OCI-LY1 (cell line): Measurements from ENCODE around the gene CLEC5A.

Source experiments
- H2AFZ ChIP-seq: fragments of 200-600 bp; sonication (generic), shearing (Covaris generic); 2 replicates; pipeline ENCODE4 v1.6.0; 2014; ENCODE audit warnings: antibody characterized with exemption, mild to moderate bottlenecking, low read length
- H3F3A ChIP-seq: fragments of 200-600 bp; sonication (generic), shearing (Covaris generic); 2 replicates; pipeline ENCODE4 v1.6.0; 2014; ENCODE audit warnings: mild to moderate bottlenecking, antibody characterized with exemption, low read length, moderate library complexity; ENCODE audit not compliant: insufficient read depth
- H3K27ac ChIP-seq: fragments of 200-600 bp; sonication (generic); 2 replicates; pipeline ENCODE4 v1.5.1; 2014; ENCODE audit warnings: low read length, mixed run types, mild to moderate bottlenecking, low read depth; ENCODE audit not compliant: poor library complexity, severe bottlenecking
- H3K27me3 ChIP-seq: fragments of 200-600 bp; sonication (generic); 2 replicates; pipeline ENCODE4 v1.6.0; 2014; ENCODE audit warnings: antibody characterized with exemption, mild to moderate bottlenecking, low read length, moderate library complexity; ENCODE audit not compliant: insufficient read depth
- H3K36me3 ChIP-seq: fragments of 200-600 bp; sonication (generic); 2 replicates; pipeline ENCODE4 v1.6.1; 2014; ENCODE audit warnings: mild to moderate bottlenecking, antibody characterized with exemption, low read length, moderate library complexity, mixed read lengths; ENCODE audit not compliant: insufficient read depth
- H3K4me1 ChIP-seq: fragments of 200-600 bp; sonication (generic); 2 replicates; pipeline ENCODE4 v1.5.1; 2014; ENCODE audit warnings: mild to moderate bottlenecking, low read length, moderate library complexity; ENCODE audit not compliant: insufficient read depth, severe bottlenecking
- H3K4me2 ChIP-seq: fragments of 200-600 bp; sonication (generic), shearing (Covaris generic); 2 replicates; pipeline ENCODE4 v1.6.1; 2014; ENCODE audit warnings: low read length
- H3K4me3 ChIP-seq: fragments of 200-600 bp; sonication (generic); 2 replicates; pipeline ENCODE4 v1.5.1; 2014; ENCODE audit warnings: low read length, low read depth, mild to moderate bottlenecking, mixed read lengths; ENCODE audit not compliant: poor library complexity, severe bottlenecking
- H3K79me2 ChIP-seq: fragments of 200-600 bp; shearing (Covaris generic); 2 replicates; pipeline ENCODE4 v1.6.1; 2016; ENCODE audit warnings: mixed run types, low read length, mixed read lengths; ENCODE audit not compliant: insufficient read depth
- H3K9ac ChIP-seq: fragments of 200-600 bp; sonication (generic), shearing (Covaris generic); 2 replicates; pipeline ENCODE4 v1.6.1; 2014; ENCODE audit warnings: mild to moderate bottlenecking, low read length, mixed read lengths
- H3K9me2 ChIP-seq: fragments of 200-600 bp; sonication (generic), shearing (Covaris generic); 2 replicates; pipeline ENCODE4 v1.6.1; 2014; ENCODE audit warnings: low read depth, mild to moderate bottlenecking, low read length, mixed read lengths
- H3K9me3 ChIP-seq: fragments of 200-600 bp; shearing (Covaris generic); 2 replicates; pipeline ENCODE4 v1.6.1; 2014; ENCODE audit warnings: low read length, mixed read lengths
- H4K20me1 ChIP-seq: fragments of 200-600 bp; sonication (generic), shearing (Covaris generic); 2 replicates; pipeline ENCODE4 v1.6.0; 2016; ENCODE audit warnings: mild to moderate bottlenecking, low read length; ENCODE audit not compliant: insufficient read depth
- CTCF ChIP-seq: fragments of 200-600 bp; sonication (generic), shearing (Covaris generic); IDR thresholded peaks from 2 replicates; pipeline ENCODE4 v1.5.1; 2017; ENCODE audit warnings: mild to moderate bottlenecking, antibody characterized with exemption, low read length, moderate library complexity, mixed read lengths
- EZH2 ChIP-seq: fragments of 200-600 bp; sonication (generic), shearing (Covaris generic); IDR thresholded peaks from 2 replicates; pipeline ENCODE4 v1.8.0; 2017; ENCODE audit warnings: borderline replicate concordance, mixed run types, mild to moderate bottlenecking, antibody characterized with exemption, low read length, moderate library complexity, mixed read lengths

CLEC5A gene

GRCh38 chr7:141946796-141947195 is at the start of gene CLEC5A:
CLEC5A (minus strand) TSS chr7:141946974; CDS start chr7:141946292, 682 bp downstream.
- Histone ChIP-seq H3K4me2 (no peak within 1 kb of the TSS), H3K27me3 (no peaks in the 10 kb centered on the region; the same call in 1 of the 2 replicates), H2AFZ (no peak within 1 kb of the TSS), H3K9ac (no peak within 1 kb of the TSS), H3K36me3 (no peaks in the 10 kb centered on the region), H3F3A (no peaks in the 10 kb centered on the region), H3K4me3 (no peak within 1 kb of the TSS), H3K9me2 (no peaks in the 10 kb centered on the region), H3K27ac (no peak within 1 kb of the TSS), H3K9me3 (no peaks in the 10 kb centered on the region), H3K4me1 (no peaks in the 10 kb centered on the region), H4K20me1 (no peaks in the 10 kb centered on the region), H3K79me2 (no peaks in the 10 kb centered on the region)
- TF ChIP-seq EZH2 = no peak
- no peak for TF ChIP-seq CTCF

GRCh38 chr7:141993354-141993753 is 46.6 kb upstream of the CLEC5A start:
- no peak for TF ChIP-seq EZH2
- no peaks in the 10 kb centered on the region for H3K4me1 ChIP-seq
- H3K4me3 ChIP-seq = no peak overlapping the region
- no peaks in the 10 kb centered on the region for H4K20me1 ChIP-seq
- no peaks in the 10 kb centered on the region for H3K9me2 ChIP-seq
- no peak overlapping the region for H3K4me2 ChIP-seq
- H2AFZ ChIP-seq = no peak overlapping the region
- no peaks in the 10 kb centered on the region for H3K79me2 ChIP-seq
- no peak overlapping the region for H3K27ac ChIP-seq
- no peaks in the 10 kb centered on the region for H3K27me3 ChIP-seq
- H3K9ac ChIP-seq = no peak overlapping the region
- no peaks in the 10 kb centered on the region for H3K36me3 ChIP-seq
- no peaks in the 10 kb centered on the region for H3K9me3 ChIP-seq
- no peaks in the 10 kb centered on the region for H3F3A ChIP-seq

GRCh38 chr7:141992688-141993087 is 45.9 kb upstream of the CLEC5A start:
- Histone ChIP-seq H2AFZ (no peak overlapping the region), H4K20me1 (no peaks in the 10 kb centered on the region), H3K36me3 (no peaks in the 10 kb centered on the region), H3K9me2 (no peaks in the 10 kb centered on the region), H3K9me3 (no peaks in the 10 kb centered on the region), H3K27ac (no peak overlapping the region), H3K9ac (no peak overlapping the region), H3K27me3 (no peaks in the 10 kb centered on the region), H3K79me2 (no peaks in the 10 kb centered on the region), H3F3A (no peaks in the 10 kb centered on the region), H3K4me3 (no peak overlapping the region), H3K4me2 (no peak overlapping the region), H3K4me1 (no peaks in the 10 kb centered on the region)
- TF ChIP-seq EZH2 = no peak
- no peak for TF ChIP-seq CTCF

GRCh38 chr7:141992156-141992555 is 45.4 kb upstream of the CLEC5A start:
- Histone ChIP-seq H3K27me3 (no peaks in the 10 kb centered on the region), H3K4me1 (no peaks in the 10 kb centered on the region), H3K36me3 (no peaks in the 10 kb centered on the region), H3K4me2 (no peak overlapping the region), H3K27ac (no peak overlapping the region), H3K79me2 (no peaks in the 10 kb centered on the region), H3K9me2 (no peaks in the 10 kb centered on the region), H4K20me1 (no peaks in the 10 kb centered on the region), H3K9me3 (no peaks in the 10 kb centered on the region), H2AFZ (no peak overlapping the region), H3K4me3 (no peak overlapping the region), H3K9ac (no peak overlapping the region), H3F3A (no peaks in the 10 kb centered on the region)
- TF ChIP-seq CTCF (no peak), EZH2 (no peak)
